Inferior parietal cortex (tissue), 1 donor: ENCODE measurements around the gene CEP131.

Experiments used
- DNase-seq: peaks from one replicate; pipeline ENCODE4 v3.0.0-alpha.2; 2016; ENCODE audit errors: extremely low spot score

CEP131 gene

DNA sequence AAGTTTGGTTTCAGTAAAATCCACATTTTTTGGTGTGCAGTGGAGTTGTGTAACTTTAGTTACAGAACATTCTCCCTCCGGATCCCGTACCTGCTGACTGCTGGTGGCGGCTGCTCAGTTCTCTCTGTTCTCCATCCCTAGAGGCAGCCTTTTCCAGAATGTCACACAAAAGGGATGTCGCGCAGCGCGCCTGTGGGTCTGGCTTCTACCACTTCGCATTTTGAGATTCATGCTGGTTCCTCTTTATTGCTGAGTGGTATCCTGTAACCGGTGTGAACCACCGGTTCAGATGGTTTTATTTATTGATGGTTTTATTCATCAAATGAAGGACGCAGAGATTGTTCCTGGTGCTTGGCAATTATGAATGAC is 981 bp upstream of the CEP131 start:
- peak; percentile 13 for DNase-seq

DNA sequence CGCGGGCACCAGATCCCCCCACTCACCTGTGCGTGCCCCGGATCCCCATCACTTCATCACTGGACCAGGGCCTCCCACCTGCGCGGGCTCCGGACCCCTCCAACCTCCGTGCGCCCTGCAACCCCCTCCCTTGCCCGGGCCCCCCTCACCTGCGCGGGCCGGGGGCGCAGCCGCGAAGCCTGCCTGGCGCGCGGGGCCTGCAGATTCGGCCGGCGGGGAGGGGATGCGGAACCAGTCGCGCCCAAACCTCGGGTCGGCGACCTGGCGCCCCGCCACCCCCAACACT is 202 bp downstream of the CEP131 start:
- DNase-seq: no peak

DNA sequence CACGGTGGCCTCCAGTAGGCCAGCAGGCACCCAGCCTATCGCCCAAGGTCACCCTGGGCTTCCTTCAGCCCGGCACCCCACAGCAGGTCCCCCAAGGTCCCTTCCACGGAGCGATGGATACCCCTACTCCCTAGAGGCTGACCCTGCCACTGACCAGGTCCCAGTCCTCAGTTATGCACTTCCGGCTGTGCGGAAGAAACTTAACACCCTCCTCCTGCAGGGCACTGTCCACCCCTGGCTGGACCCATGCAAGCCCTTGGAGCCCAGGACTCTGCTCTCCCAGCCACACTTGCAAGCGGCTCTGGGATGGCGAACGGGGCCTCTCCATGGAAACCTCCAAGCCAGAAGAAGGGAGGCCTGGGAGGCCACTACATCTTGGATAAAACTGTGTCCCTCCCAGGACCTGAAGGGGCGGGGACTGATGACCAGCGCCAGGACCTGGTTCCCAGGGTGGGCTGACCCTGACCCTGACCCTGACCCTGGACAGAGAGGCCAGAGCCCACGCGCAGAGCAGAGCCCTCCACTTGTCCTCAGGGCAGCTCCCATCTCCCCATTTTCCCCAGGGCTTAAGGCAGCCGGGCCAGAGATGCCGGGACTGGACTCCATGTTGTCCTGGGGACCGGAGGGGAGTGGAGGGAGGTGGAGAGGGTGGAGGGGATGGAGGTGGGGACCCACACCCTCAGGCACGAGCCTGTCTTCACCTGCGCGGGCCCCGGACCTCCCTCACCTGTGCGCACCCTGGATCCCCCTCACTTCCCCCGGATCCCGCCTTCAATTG is 734 bp downstream of the CEP131 start:
- no peak for DNase-seq

DNA sequence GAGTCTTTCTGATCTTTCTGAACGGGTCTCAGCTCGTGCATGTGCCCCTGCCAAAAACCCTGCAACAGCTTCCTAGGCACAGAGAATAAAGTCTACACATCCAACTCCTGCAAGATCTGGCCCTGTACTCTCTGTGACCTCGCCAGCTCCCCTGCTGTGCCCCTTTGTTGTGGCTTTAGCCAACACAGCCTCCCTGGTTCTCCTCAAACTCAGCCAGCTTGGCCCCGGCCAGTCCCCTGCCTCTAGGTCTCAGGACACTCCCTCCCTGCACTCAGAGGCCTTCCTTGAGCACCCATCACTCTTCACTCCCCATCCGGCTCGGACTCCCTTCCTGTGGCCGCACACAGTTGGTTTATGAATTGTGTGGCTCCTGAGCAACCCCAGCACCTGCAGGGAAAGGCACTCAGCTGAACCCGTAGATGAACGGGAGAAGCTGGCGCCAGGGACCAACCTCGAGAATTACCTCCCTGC is 1.4 kb downstream of the CEP131 start:
- DNase-seq: no peak

DNA sequence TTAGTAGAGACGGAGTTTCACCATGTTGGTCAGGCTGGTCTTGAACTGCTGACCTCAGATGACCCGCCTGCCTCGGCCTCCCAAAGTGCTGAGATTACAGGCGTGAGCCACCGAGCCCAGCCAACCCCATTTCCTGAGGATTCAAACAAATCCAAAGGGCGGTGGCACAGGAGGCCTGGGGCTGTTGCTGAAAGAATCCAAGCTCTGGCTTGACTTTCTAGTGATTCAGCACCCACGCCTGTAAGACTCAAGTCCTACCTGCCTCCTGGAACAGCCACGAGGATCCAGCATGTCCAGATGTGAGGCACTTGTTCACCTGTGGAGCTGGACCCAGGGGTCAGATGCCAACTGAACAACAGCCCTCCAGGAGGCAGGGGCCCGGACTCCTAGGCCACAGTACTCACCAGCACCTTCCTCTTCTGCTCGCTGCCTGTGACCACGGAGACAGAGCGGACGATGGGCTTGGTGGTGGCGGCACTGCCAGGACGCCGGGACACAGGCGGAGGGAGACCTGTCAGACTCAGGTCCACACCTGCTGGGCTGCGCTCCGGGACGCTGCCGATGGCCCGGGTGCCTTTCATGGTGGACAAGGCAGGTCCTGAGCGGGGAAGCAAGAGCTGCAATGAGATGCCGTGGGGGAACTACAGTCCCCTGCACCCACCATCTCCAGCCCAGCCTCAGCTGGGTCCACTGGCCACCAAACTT is 3.1 kb downstream of the CEP131 start:
- DNase-seq: no peak

DNA sequence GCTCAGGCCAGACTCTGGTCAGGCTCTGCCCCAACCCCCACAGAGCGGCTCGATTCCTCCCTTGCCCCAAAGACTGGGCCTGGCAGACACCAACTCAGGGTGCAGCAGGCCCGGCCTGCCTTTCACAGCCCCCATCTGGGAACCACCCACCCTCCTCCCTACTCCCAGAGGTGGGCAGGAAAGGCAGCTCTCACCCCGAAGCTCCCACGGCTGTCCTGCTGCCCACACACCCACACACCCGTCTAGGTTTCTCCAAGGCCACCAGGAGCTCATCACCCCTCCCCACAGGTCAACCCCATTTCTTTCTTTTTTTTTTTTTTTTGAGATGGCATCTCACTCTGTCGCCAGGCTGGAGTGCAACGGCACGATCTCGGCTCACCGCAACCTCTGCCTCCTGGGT is 3.8 kb downstream of the CEP131 start:
- DNase-seq: no peak

DNA sequence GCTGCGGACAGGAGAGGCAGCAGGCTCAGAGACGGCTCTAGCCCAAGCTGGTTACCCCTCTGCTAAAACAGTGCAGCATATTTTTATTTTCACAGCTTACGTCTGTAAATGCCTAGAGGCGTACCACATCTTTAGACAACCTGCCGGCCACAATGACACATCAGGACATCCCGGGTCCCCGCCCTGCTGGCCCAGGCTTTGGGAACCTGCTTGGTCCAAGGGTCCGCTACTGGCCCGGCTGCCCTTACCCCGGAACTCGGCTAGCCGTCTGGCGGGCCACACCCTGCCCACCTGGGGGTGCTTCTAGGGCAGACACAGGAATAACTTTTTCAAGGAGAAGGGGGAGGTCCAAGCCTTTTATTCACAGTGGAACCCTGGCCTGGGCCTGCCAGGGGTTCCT is 4.3 kb downstream of the CEP131 start:
- DNase-seq: no peak

DNA sequence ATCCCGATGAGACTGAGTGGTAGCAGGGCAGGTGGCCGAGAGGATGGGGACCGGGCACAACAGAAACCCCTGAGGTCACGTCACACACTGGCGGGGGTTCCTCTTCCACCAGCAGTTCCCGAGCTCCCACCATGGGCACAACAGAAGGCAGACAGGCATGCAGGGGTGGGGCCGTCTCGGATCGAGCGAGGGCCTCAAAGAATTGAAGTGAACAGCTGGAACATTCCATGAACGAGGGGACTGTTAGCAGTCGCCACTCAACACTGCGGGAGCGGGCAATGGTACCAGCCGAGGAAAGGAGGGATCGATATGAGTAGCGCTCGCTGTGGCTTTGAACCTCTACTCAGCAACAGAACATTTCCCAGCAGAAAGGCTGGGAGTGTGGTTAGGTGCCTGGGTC is 5.3 kb downstream of the CEP131 start:
- no peak for DNase-seq

DNA sequence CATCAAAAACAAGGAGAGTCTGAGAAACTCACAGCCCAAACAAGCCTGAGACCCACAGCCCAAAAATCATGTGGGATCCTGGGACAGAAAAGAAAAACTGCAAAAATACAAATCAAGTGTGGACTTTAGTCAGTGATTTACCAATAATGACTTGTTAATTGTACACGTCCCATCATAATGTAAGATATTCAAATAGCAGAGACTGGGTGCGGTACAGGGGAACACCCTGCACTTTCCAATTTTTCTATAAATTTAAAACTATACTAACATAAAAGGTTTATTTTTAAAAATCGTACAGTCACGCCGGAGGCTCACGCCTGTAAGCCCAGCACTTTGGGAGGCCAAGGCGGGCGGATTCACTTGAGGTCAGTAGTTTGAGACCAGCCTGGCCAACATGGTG is 8.8 kb downstream of the CEP131 start:
- no peak for DNase-seq

DNA sequence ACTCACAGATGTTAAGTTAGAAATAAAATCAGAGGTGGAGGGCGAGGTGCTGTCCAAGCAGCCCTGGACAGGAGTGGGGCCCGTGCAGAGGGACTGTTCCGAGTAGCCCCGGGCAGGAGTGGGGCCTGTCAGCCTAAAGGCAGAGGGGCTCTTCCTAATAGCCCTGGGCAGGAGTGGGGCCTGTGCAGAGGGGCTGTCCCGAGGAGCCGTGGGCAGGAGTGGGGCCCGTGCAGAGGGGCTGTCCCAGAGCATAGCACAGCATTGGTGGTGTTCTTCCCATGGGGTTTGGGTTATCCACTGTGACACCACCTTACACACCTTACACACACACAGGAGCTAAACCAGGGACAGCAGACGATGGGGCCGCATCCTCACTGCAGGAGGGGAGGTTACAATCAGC is 10.4 kb downstream of the CEP131 start:
- DNase-seq: no peak

DNA sequence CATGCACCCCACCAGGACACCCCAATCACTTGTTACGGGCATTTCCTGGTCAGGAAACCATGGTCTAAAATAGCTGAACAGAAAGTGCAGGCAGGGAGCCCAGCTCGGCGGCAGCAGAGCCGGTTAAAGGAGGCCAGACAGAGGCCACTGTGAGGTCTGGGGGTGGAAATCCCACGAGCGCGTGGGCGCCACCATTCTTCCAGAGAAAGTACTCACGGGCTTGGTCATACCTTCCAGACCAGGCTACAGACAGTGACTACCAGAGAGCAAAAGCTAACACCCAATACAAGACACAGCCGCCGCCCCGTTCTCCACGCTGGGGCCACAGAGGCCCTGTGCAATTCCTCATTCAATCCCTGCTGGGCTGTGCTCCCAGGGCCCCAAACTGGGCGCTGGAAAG is 11.9 kb downstream of the CEP131 start:
- no peak for DNase-seq

DNA sequence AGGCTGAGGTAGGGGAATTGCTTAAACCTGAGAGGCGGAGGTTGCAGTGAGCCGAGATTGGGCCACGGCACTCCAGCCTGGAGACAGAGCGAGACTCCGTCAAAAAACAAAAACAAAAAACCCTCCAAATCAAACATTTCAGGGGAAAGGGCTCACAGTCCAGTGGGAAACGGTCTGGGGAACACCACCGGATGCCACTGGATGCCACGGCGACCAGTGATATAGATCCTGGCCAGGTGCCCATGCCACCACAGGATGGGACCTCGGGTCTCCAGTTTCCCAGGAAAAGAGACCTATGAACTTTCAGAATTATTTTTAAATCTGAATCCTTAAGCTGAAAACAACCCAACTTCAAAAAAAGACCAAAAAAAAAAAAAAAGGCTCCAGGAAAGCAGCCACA is 12.3 kb downstream of the CEP131 start:
- DNase-seq: no peak

DNA sequence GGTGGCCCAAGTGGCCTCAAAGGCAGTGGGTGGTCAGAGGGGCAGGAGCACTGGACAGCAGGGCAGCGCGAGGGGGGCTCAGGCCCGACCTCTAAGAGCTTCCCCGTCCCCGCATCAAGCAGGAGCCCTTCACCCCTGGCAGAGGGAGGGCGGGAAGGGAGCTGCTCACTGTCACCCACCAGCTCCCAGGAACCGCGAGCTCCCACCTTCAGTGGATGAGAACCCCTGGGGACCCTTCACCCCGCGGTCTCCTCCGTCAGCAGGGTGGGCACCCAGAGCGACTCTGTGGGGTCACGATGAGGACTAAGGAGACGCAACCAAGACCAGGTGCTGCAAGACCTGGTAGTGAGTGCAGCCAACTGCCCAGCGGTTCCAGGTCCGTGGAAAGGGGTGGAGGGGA is 13.6 kb downstream of the CEP131 start:
- no peak for DNase-seq

DNA sequence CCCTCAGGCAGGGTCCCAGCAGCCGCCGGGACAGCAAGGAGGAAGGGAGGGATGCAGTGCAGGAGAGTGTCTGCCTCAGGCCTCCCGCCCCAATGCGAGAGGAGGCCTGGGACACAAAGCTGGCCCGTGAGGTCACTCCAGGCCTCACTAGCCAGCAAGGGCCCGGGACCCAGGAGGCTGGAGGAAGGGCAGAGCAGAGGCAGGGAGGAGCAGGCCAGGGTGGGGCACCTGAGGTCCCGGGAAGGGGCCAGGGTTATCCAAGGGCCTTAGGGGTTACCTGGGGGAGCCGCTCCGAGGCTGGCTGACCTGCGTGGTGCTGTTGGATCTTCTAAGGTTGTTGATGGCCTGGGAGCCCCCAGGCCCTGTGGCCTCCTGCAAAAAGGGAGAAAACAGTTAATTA is 14.1 kb downstream of the CEP131 start:
- DNase-seq: no peak

DNA sequence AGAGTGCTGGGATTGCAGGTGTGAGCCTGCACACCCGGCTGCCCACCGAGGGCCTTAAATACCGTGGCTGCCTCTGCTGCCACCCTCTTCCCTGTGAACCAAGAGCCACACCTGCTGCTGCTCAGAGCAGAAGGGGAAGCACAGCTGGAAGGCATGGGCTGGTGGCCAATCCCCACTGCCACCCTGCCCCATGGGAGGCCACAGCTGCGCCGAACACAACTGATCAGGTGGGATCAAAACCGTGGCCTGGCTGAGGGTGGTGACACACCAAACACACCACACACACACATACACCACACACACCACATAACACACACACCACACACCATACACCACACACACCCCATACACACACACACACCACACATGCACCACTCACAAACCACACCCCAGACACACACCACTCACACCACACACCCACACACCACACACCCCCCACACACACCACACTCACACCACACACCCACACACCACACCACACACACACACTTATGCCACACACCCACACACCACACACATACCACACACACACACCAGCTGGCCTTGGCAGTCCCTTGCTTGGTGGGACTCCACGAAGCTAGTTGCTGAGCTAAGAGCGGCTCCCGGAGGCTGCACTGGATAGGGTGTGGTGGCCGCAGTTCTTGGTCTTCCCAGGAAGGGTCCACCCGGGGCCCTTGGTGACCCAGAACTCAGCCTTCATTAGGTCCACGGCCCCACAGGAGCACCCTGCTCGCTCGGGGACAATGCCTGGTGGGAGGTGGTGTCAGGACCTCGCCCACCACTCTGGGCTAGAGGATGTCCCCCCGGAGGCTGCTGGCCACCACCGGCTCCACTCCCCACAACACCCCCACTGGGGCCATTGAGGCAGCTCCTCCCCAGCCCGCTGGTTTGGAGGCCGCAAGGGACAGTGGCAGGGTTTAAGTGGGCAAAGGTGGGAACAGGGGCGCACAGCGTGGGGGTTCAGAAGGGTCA is 14.9 kb downstream of the CEP131 start:
- DNase-seq: no peak

DNA sequence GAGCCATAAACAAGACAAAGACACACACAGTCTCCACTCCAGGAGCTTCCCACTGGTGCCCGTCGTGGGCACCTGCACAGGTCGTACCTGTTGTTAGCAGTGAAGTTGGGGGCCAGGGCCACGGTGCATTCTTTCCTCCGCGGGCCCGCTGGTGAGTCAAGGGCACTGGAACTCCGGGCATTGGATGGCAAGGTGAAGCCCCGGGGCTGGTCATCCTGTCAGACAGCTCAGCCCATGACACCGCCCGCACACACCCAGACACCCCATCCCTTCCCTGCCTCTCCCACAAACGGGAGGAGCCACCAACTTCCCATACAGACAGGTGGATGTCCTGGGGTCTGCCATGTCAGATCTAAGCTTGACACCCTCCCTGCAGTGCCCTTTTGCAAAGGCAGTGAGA is 16.1 kb downstream of the CEP131 start:
- no peak for DNase-seq

DNA sequence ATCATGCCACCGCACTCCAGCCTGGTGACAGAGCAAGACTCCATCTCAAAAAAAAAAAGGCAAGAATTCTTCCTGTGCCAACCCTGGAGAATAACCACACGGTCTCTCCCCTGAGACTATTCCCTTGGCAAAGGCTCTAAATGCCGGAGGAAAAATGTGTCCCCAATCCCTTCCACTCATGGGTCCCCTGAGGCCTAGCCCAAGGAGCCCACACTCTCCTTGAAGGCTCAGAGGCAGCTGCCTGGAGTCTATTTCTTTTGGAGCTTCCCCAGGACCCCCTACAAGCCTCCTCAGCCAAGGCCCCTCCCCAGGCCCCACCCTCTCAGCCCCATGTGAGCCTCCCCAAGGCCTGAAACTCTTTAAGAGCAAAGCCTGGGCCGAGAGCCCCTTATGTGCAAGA is 16.6 kb downstream of the CEP131 start:
- DNase-seq: no peak

DNA sequence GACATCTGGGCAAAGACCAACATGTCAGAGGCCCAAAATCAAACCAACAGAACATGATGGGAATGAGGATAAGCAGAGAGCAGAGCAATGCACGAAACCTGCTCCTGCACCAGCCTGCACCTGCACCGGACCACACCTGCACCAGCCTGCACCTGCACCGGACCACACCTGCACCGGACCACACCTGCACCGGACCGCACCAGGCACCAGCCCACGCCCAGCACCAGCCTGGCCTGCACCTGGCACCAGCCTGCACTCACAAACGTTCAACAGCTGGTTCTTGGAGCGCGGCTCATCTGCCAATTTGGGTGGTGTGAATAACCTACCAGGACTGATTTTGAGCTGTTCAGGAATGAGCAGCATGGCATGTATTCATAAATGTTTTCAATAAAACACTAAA is 18.2 kb downstream of the CEP131 start:
- no peak for DNase-seq

DNA sequence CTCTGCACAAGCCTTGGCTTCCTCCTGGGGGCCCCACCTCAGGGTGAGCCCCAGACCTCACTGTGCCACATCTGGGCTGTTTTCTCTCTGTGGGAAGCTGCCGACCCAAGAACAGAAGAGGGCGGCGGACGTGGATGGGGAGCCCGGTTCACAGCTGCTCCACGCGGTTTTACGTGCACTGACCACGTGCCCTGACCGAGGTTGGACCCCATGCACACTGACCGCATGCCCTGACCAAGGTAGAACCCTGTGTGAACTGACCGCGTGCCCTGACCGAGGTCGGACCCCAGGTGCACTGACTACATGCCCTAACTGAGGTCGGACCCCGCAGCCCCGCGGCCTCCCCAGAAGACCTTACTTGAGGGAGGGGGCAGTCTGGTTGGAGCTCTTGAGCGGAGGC is 19.6 kb downstream of the CEP131 start:
- no peak for DNase-seq

DNA sequence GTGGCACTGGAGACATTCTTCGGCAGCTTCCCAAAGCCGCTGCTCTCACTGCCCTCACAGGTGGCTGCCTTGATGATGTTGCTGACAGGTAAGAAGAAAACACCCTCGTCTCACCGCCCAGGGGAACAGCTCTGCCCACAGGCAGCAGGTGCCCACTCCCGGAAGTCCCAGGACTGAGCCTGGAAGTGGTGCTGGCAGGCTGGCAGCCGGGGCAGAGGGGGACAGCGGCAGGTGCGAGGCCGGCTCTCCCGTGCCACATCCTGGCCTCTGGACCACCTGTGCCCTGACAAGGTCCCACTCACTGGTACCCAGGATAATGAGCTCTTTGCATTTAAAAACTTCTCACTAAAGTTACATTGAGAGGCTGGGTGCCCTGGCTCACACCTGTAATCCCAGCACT is 20.4 kb downstream of the CEP131 start:
- no peak for DNase-seq

DNA sequence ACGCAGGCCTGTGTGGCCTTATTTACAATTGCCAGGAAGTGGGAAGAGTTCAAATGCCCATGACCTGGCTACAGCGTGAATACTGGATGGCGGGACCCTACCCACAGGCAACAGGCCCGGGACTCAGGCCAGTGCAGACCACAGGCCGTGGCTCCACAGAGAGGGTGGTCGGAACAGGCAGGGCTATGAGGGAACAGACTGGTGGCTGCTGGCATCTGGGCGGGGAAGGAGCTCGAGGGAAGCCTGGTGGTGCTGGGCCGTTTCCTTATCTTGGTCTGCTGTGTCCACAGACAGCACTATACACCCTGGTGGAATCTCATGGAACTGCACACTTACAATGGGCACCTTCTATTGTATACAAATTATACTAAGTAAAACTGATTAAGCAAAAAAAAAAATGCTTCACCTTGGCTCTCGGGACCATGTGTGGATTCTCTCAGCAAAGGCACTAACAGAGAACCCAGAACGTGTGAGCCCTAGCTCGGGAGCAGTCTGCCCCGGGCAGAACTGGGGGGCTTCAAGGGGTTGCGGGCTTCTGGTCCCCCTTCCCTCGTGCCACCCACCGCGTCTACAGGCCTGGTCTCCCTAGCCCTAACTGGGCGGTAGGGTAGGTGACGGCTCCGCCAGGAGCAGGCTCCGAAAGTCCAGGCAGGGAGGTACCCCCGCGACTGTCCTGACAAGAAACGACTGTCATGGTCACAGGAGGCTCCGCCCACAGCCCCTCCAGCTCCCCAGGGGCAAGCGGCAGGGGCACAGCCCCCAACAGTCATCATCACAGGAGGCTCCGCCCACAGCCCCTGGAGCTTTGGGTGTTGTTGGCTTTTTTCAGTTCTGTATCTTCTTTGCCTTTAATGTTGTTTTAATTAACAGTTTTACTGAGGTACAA is 21.8 kb downstream of the CEP131 start:
- DNase-seq: peak; percentile 81

DNA sequence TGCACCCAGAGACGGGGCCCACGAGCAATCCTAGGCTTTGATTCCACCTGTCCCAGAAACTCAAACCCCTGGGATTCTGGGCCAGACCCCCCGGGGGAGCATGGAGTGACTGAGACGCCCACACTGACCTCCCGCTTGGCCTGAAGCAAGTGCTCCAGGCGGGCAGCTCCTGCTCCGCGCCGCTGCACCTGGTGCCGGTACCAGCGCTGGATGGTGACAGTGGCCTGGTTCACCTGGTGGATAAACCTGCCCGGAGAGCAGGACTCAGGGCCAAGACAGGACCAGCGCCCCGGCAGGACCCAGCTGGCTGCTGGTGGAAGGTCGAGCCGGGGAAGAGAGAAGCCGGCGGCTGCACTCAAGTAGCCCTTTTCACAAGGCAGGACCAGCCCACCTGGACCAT is 22.6 kb downstream of the CEP131 start:
- DNase-seq: no peak
